Amygdala (tissue), 56 donors: ENCODE data around the gene TLR5.
A peak's percentile ranks its signal among the peaks of the same experiment; 100 is the strongest.

ENCODE experiments used
- DNase-seq, 56 donors: peaks; one replicate each; lab custom pipeline; 2025; lab: John Stamatoyannopoulos, UW

TLR5 gene

GRCh38 chr1:223125766-223126165 is 17.3 kb downstream of the TLR5 start:
- no peak for DNase-seq

GRCh38 chr1:223123011-223123610 is 19.9 kb downstream of the TLR5 start:
- no peak for DNase-seq

- no peak for DNase-seq
These were observed 24.6 kb downstream of the TLR5 start for GRCh38 chr1:223118418-223118817.

GRCh38 chr1:223116950-223117349 is 26.1 kb downstream of the TLR5 start:
- no peak for DNase-seq

GRCh38 chr1:223114871-223115270 is 28.2 kb downstream of the TLR5 start:
- DNase-seq, result no peak

- no peak for DNase-seq
These were observed 32.1 kb downstream of the TLR5 start for GRCh38 chr1:223110952-223111351.

GRCh38 chr1:223109581-223110026 is 33.4 kb downstream of the TLR5 start:
- DNase-seq, result no peak

DNA sequence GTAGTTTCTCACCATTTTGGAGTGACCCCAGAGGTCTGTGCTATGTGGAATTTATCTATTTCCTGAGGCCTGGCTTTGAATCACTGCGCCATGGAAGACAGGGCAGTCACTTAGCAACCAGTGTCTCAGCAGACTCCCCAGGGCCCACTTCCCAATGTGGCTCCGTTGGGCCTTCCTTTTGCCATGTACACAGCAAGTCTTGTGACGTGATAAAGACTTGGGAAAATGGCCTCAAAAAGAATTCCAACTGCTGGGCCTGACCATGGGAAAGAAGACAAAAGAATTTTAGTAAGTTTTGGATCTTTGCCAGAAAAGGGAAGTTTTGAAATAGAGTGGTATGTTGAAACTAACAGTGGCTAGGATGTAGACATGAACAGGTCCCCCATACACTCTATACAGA is 36.2 kb downstream of the TLR5 start:
- DNase-seq, result no peak

DNA sequence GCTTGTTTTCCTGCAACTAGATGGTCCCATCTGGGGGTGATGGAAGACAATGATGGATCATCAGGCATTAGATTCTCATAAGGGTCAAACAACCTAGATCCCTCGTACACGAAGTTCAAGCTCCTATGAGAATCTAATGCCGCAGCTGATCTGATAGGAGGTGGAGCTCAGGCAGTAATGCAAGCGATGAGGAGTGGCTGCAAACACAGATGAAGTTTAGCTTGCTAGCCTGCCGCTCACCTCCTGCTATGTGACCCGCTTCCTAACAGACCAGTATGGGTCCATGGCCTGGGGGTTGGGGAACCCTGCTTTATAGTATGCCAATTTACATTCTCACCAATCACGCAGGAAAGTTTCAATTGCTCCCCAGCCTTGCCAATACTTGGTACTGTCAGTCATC is 37.5 kb downstream of the TLR5 start:
- no peak for DNase-seq

DNA sequence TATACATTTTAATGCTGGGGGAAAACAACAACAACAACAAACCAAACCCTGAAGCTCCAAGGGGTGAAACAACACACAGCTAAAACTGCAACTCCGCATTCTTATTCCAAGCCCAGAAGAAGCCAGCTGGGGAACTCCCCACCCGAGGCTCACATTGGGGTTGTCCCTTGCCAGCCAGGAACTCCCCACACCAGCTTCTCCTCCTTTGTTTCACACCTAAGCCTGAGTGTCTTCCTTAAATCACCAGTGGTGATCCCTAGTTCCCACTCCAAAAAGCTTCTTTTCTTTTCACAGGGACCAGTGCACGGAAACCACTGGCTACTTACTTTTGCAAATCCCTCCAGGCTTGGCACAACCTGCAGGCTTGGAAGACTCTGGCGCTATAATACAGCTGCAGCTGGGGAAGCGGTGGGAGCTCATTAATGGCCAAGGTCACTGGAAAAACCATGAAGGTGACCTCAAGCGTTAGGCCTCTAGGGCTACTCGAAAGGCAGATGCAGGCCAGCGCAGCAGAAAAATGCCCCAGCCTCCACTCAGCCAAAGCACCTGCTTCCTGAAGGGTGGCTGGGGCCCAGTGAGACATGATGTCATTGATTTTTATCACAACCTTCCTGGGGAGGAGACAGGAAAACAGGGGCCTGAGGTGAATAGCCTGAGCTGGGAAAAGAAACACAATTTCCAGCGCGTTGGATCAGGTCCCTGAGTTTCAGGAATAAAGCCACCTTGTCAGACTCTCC is 40.1 kb downstream of the TLR5 start:
- no peak for DNase-seq

GRCh38 chr1:223097713-223098112 is 45.3 kb downstream of the TLR5 start:
- DNase-seq, result no peak

DNA sequence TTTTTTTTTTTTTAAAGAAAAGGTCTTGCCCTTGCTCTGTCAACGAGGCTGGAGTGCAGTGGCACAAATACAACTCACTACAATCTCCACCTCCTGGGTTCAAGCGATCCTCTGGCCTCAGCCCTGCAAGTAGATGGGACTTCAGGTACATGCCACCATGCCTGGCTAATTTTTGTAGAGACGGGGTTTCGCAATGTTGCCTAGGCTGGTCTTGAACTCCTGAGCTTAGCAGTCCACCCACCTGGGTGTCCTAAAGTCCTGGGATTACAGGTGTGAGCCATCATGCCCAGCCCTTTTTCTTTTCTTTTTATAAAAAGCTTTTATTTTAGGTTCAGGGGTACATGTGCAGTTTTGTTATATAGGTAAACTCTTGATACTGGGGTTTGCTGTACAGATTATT is 47.2 kb downstream of the TLR5 start:
- DNase-seq, result no peak

DNA sequence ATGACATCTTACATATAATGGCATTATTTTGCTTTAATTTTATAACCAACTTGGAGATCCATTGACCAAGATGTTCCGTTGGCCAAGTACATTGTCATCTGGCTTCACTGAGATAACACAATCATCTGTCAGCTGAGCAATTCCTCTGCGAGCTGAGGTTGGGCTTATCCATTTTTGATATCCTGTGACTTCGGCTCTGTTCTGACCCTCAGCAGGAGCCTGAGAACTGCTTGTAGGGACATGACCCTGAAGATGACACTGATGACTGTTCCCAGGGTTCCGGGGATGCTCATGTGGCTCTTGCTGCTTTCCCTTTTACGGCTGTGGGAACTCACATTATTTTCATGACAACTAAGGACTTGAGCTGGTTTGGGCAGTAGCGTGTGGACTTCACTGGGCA is 51.2 kb downstream of the TLR5 start:
- DNase-seq, result no peak

GRCh38 chr1:223089250-223089649 is 53.8 kb downstream of the TLR5 start:
- DNase-seq, result no peak

- no peak for DNase-seq
These were observed 54.3 kb downstream of the TLR5 start for GRCh38 chr1:223088713-223089240.

- no peak for DNase-seq
These were observed 55.5 kb downstream of the TLR5 start for GRCh38 chr1:223087291-223088255.

DNA sequence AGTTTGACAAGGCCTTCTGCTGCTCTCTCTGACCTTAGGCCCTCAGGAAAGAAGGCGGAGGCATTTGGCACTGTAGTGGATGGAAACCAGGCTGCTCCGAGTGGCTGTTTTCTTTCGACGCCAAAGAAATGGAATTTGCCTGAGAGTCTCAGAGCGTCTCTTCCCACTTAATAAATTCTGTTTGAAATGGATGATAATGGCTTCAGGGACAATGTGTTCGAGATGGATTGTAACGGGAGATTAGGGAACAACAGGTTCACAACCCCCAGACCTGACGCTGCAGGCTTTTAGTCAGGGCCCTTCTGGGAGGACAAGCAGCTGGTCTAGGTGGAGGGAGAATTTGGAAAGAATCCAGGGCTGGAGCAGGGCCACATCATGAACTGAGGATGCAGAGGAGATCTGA is 58.6 kb downstream of the TLR5 start:
- no peak for DNase-seq

DNA sequence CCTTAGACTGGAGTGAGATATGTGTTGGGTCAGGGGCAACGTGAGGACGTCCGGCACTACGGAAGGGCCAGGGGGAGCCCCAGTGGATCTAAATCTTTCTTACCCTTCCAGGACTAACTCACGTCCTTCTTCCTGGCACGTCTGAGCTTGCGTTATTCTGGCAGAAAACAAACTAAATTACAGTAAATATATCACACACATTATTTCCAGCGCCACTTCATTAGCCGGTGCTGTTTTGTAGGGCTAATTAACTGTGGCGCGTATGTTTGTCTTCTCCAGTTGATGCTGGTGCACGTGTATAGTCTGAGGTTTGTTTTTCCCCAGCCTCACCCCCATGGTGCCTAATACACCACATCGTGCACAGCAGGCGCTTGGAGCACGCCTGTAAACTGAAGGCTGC is 59.2 kb downstream of the TLR5 start:
- no peak for DNase-seq

DNA sequence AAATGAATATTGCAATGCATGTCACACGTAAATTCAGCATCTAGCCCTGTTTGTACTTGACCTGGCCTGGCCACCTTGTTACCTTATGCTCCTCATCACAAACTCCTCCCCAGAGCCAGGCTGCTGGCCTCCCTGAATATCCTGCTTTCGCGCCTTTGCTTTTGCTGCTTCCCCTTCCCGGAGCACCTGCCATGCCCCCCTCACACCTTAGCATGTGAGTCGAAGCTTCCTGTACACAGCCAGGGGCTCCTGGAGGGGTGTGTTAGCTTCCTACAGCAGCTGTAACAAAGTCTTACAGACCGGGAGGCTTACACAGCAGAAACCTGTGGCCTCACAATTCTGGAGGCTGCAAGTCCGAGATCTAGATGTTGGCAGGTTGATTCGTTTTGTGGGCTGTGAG is 60.1 kb downstream of the TLR5 start:
- no peak for DNase-seq

GRCh38 chr1:223081181-223081994 is 61.7 kb downstream of the TLR5 start:
- peak in 50 of 56 donors; percentile 12 to 88 (median 43) for DNase-seq
